NCI-H146 treated with DMSO at 0.1 percent for 48 hours (cell line): Measurements from ENCODE around the gene PECR.

Experiments
- DNase-seq: peaks from one replicate; lab custom pipeline; 2025; ENCODE audit not compliant: unreplicated experiment; lab: John Stamatoyannopoulos, UW

Gene PECR

GRCh38 chr2:216072473-216072872, 9.1 kb downstream of the PECR start:
- DNase-seq, result no peak

DNA sequence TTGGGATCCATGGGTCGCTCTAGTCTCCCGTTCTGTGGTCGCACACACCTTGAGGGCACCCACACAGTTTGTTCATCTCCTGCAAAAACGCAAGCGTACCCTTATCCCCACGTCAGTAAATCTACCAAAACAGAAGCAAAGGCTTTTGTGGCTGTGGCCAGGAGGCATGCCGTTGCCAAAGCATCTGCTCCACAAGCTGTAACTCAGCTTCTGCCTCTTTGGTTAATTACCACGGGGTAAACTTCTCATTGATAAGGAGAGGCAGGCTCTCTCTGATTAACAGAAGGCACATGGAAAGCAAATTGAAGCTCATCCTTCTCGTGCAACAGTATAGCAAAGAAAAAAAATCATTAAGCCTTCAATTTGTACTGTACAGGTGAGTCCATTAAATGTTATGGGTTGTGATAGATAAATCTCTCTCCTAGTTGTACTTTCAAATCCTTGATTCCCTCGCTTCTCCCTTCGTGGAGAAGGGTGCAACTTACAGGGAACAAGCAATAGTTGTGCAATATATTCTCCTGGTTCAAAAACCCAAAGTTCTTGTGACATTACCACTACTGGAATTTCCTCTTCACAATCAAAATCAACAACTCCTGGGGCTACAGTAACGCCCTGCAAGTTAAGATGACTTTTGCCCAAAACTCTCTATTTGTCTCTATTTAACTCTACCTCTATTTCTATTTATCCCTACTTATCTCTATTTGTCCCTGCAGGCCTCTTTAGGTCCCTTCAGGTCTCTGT, 10.3 kb downstream of the PECR start:
- no peak for DNase-seq

DNA sequence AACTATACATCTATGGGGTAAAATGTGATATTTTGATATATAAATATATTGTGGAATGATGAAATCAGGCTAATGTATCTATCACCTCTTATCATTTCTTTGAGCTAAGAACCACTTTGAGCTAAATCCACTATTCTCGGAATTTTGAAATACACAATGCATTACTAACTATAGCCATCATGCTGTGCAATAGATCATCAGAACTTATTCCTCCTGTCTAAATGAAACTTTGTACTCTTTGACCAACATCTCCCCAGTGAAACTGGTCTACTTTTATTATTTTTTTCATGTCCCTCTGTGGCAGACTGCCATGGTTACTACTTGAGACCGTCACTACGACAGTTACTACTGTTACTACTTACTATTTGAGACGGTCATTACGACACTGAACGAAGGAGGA, 11.4 kb downstream of the PECR start:
- no peak for DNase-seq

DNA sequence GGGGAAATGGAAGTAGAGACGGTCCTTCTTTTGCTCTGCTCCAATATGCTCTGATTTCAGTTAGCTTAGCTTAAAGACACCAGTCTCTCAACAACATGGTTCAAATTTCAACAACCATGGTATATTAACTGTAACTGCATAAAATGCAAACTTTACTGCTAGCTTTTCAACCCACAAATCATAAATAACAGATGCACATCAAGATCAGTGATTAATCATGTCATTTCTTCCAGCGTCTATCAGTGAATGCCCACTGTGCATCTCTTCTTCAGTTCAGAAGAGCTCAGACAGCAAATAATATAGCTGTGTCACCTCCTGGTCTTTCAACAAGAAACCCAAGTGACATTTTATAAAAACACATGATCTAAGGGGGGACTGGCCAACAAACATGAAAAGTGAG, 12.6 kb downstream of the PECR start:
- DNase-seq, result no peak

DNA sequence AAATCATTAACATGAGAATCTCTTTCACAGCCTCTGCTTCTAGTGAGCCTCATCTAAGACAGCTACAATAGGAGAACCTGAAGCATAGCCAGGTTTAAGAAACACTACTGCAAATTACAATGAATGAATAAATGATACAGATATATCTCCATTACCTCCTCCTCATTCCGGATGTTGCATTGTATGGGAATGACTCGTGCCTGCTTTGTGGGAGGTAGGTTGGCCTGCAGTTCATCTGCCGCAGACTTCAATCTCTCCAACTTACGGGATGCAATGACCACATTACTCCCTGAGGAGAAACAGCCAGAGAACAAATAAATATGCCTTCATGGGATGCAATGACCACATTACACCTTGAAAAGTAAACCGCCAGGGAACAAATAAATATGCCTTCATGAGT, 15.4 kb downstream of the PECR start:
- DNase-seq, result no peak

GRCh38 chr2:216064665-216065064, 16.9 kb downstream of the PECR start:
- no peak for DNase-seq

DNA sequence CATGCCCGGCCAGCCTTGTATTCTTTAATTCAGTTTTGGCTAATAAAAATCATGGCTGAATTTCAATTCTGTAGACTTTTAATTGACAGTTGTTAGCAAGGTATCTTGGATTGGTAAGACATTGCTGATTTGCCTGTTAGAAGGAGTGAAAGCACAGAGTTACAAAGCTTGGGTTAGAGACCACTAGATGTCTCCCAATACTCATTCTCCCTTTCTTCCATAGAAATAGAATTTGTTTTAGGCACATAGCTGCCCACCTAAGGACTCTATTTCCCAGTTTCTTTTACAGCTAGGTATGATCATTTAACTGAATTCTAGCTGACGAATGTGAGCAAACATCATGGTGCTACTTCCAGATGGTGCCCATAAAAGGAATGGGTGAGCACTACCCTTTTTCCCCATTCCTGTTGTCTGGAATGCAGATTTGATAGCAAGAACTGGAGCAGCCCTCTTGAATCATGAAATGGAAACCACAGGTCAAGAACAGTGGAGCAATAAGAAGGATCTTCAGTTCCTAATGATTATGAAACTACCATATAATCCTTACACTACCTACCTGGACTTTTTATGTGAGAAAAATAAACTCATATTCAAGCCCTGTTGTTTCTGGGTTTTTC, 17.5 kb downstream of the PECR start:
- DNase-seq, result no peak

- DNase-seq, result no peak
Observed at GRCh38 chr2:216059233-216059834, 22.3 kb downstream of the PECR start.

- no peak for DNase-seq
Observed at GRCh38 chr2:216057688-216058193, 23.9 kb downstream of the PECR start.

DNA sequence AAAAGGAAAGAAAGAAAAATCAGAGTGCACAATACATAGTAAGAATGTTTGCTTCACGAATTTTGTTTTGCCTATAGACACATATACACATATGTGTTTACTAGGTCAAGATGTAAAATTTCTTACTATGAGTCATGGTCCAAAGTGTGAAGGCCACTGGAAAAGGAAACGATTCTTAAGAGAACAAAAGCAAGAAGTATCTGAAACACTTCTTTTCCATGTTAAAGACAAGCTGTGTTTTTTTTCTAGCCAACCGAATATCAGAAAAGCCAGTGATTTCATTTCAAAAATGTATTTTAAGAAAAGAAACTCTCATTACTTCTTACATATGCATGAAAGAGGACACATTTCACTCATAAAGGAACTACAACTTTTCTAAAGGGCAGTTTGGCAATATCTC, 24.9 kb downstream of the PECR start:
- DNase-seq, result no peak

DNA sequence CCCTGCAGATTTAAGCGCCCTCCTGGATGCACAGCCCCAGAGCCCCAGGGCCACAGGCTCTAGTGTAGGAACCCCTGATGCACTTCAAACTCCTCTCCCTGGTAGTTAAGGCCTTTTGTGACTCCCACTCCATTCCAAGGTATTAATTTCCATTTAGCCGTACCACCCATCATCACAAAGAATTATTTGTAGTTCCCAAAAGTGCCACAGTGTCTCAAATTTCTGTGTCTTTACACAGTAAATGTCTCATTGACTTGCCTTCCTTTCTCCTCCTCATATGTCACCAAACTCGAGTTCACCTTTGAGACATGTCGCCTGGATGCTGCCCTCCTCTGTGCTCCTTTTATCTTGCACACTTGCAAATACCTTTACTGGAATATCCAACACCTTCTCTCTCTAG, 25.9 kb downstream of the PECR start:
- no peak for DNase-seq

DNA sequence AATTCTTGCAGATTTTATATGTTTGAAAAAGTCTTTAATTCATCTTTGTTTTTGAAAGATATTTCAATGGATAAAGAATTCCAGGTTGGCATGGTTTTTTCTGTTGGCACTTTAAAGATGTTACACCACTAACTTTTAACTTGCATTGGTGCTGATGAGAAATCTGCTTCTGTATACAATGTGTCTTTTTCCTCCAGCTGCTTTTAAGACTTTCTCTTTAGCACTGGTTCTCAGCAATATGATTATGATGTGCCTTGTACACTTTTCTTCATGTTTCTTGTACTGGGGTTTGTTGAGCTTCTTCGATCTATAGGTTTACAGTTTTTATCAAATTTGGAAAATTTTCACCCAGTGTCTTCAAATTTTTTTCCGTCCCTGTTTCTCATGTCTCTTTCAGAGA, 29.2 kb downstream of the PECR start:
- no peak for DNase-seq

GRCh38 chr2:216051350-216051749, 30.3 kb downstream of the PECR start:
- no peak for DNase-seq

DNA sequence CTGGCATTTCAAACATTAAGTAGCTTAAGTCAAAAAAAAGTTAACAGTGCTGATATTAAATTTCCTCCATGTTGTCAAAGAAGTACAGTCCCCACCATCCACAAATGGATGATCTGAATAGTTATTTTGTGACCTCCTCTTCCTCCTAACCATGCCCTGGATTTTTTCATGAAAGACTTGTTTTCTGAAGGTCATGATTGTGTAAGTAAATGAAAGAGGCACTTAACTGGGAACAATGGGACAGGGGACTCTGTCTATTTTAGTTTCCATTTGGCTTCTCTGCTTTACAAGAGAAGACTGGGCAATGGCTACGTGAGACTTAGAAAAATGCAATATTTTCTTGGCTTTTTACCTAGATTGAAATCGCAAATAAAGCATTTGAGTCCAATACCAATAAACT, 32.2 kb downstream of the PECR start:
- DNase-seq, result no peak

- DNase-seq, result no peak
Observed at GRCh38 chr2:216047397-216047796, 34.2 kb downstream of the PECR start.

- DNase-seq, result no peak
Observed at GRCh38 chr2:216044883-216045486, 36.6 kb downstream of the PECR start.

DNA sequence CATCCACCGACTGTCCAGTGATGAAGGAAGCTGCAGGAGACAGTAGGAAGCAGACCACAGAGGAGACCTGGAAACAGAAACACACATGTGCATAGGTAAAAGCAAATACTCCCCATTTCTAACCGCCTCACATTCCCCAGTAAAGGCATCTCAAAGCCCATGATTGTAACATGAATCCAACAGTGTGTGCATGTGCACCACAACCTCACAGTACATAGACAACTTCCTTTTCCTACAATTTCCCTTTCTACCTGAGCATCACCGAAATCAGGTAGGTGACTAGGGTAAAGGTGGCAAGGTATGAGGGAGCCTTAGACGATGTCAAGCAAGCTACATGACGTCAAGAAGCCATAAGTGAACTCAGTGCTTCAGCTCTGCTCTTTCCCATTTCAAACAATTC, 37.7 kb downstream of the PECR start:
- no peak for DNase-seq

GRCh38 chr2:216041438-216041837, 40.2 kb downstream of the PECR start:
- DNase-seq, result no peak

GRCh38 chr2:216039918-216040317, 41.7 kb downstream of the PECR start:
- no peak for DNase-seq

DNA sequence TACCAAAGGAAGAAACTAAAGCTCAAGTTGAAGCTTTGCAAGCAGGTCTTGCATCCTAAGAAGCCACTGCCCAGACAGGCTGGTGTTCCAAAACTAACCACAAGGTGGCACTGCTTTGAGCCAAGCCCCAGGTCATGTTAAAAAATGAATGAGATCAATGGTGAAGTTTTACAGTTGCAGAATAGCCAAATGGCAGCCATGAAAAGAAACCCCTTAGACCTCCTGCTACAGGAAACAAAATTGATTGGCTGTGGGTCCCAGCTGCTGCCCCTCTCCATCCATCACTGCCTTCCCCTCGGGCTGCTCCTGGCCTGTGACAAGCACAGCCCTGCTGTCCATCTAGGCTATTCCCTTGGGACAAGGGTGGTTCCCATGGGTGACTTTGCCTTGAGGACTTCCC, 47.5 kb downstream of the PECR start:
- peak; percentile 1 for DNase-seq

GRCh38 chr2:216033403-216033802, 48.2 kb downstream of the PECR start:
- DNase-seq, result no peak
